Activated CD4-positive, alpha-beta T cell treated with anti-CD3 and anti-CD28 coated beads, Interleukin-2, amount 10 ng/mL, durations not matched to agents 24 days and 14 days (primary cell): ENCODE data around the gene WSCD2. TPM values are rescaled to one million over a fixed set of nuclear protein-coding genes. Genes with fewer than 3 reads are reported as not detected.
"Not testable (repeated sequence)": the region's sequence is repeated elsewhere in the genome, so short reads cannot be mapped to it uniquely, and the experiment has no call there.

ENCODE experiments used
- DNase-seq: peaks from one replicate; pipeline ENCODE4 v3.0.0; 2022
- H3K27ac Mint-ChIP-seq: one replicate; pipeline ENCODE4 v1.8.0; 2022; ENCODE audit warnings: mild to moderate bottlenecking, mixed read lengths
- H3K27me3 Mint-ChIP-seq: one replicate; pipeline ENCODE4 v1.8.0; 2022; ENCODE audit warnings: mixed read lengths
- H3K36me3 Mint-ChIP-seq: one replicate; pipeline ENCODE4 v1.8.0; 2022; ENCODE audit warnings: low read depth, mild to moderate bottlenecking, mixed read lengths
- H3K4me1 Mint-ChIP-seq: one replicate; pipeline ENCODE4 v1.8.0; 2021; ENCODE audit warnings: mixed read lengths
- H3K4me3 Mint-ChIP-seq: one replicate; pipeline ENCODE4 v1.8.0; 2022; ENCODE audit warnings: mild to moderate bottlenecking, moderate library complexity, mixed read lengths
- H3K9me3 Mint-ChIP-seq: one replicate; pipeline ENCODE4 v1.8.0; 2021; ENCODE audit warnings: mixed read lengths
- intact Hi-C: fragments of 100-400 bp; cut with micrococcal nuclease; formaldehyde crosslinking; loops from one replicate; pipeline ENCODE4 v1.15.1; 2023
- total RNA-seq: library from RNA; stranded (reverse); gene quantifications from 2 replicates; pipeline ENCODE4 v1.2.3, GENCODE V29; 2022

The WSCD2 gene
- total RNA-seq, 1 donor from 2014 or later = not detected

DNA sequence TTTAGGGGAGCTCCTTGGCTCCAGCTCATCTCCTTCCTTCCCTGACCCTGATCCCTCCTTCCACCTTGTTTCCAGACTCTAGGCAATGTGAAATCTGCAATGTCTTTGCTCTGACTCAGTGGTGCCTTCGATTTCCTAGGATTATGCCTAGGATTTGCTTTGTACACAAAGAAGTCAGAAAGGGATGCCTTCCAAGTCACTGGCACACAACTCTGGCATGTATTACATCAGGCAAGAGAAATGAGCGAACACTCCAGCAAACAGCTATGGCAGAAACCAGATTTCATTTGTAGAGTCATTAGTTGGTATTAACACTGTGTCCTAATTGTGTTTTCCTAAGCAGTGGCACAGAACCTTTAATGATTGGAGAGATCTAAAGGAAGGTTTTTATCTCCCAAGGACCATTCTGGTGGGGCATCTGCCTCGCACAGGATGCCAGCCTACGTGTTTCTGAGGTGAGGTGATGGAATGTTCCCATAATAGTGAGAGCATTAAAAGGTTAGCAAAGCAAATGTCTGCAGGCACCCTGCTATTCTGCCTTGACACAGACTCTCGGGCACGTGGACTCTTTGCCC lies 84.9 kb downstream of the WSCD2 start:
- Mint-ChIP-seq H3K9me3 (no peaks in the 10 kb centered on the region), H3K4me3 (no peak overlapping the region), H3K27me3 (no peaks in the 10 kb centered on the region), H3K27ac (no peak overlapping the region), H3K4me1 (no peaks in the 10 kb centered on the region), H3K36me3 (no peaks in the 10 kb centered on the region)
- intact Hi-C loops = no loop called here
- DNase-seq = no peak

DNA sequence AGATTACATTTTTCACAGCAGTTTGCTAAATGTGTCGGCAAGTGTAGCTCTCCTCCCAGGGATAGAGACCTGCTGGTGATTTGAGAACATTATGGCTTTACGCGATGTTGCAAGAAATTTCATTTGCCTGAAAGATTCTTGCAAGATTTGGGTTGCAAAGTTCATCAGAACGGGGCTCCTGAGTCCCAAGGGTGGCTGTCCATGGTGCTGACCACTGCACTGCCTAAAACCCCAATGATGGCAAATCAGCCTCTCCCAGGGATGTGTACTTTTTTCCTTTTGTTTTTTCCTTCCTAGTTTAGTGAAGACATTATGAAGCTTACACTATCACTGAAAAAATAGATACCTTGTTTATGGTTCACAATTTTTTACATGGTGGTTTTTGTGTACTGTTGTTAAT lies 85.4 kb downstream of the WSCD2 start:
- Mint-ChIP-seq H3K4me1 (no peaks in the 10 kb centered on the region), H3K9me3 (no peaks in the 10 kb centered on the region), H3K27ac (no peak overlapping the region), H3K36me3 (no peaks in the 10 kb centered on the region), H3K4me3 (no peak overlapping the region), H3K27me3 (no peaks in the 10 kb centered on the region)
- intact Hi-C loops = no loop called here
- DNase-seq = peak; percentile 74

DNA sequence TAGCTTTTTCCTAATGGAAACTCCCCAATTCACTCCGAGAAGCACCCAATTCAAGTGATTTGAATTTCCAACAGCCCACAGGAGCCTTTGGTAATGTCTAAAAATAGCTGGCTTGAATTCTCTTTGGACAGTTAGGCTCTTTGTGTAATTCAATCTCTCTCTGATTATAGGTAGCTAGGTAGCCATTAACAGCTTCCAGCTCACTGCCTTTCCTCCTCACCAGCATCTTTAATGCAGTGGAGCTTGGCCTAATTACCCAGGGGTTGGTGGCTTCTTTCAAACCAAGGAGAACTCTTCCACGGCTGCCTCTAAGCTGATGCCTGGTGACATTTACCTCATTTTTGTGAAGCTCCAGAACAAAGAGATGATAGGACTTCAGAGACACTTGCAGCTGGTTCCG lies 86.4 kb downstream of the WSCD2 start:
- no peak overlapping the region for H3K27ac Mint-ChIP-seq
- H3K9me3 Mint-ChIP-seq = no peaks in the 10 kb centered on the region
- H3K36me3 Mint-ChIP-seq = no peaks in the 10 kb centered on the region
- intact Hi-C loops = no loop called here
- no peak overlapping the region for H3K4me3 Mint-ChIP-seq
- H3K27me3 Mint-ChIP-seq = no peaks in the 10 kb centered on the region
- no peaks in the 10 kb centered on the region for H3K4me1 Mint-ChIP-seq
- DNase-seq = no peak

DNA sequence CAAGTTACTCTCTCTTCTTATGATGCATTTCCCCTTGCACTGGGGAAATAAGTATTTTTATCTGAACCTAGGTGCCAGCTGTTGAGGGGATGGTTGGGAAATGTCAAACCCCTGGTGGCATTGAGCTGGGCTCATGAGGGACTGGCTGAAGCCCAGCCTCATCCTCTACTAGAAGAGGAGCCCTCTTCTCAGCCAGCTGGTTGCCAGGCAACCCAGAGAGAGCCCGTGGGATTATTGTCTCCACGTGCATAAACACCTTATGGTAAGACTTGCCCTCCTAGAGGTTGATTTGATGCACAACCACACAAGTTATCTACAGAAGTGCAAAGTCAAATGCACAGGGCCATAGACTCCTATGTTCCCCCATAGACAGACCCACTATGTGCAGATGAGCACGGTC lies 89.8 kb downstream of the WSCD2 start:
- Mint-ChIP-seq H3K27me3 (no peaks in the 10 kb centered on the region), H3K4me3 (no peak overlapping the region), H3K27ac (no peak overlapping the region), H3K9me3 (no peaks in the 10 kb centered on the region), H3K36me3 (no peaks in the 10 kb centered on the region), H3K4me1 (no peaks in the 10 kb centered on the region)
- no peak for DNase-seq
- intact Hi-C loops = no loop called here

DNA sequence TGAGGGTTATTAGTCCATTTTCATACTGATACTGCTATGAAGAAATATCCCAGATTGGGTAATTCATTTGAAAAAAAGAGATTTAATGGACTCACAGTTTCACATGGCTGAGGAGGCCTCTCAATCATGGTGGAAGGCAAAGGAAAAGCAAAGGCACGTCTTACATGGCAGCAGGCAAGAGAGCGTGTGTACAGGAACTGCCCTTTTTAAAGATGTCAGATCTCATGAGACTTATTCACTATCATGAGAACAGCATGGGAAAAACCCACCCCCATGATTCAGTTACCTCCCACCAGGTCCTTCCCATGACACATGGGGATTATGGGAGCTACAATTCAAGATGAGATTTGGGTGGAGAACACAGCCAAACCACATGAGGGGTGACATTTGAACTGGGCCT lies 96.0 kb downstream of the WSCD2 start:
- H3K27ac Mint-ChIP-seq, intact Hi-C loops, H3K9me3 Mint-ChIP-seq, H3K27me3 Mint-ChIP-seq, DNase-seq, H3K36me3 Mint-ChIP-seq, H3K4me1 Mint-ChIP-seq, H3K4me3 Mint-ChIP-seq: not testable (repeated sequence)

DNA sequence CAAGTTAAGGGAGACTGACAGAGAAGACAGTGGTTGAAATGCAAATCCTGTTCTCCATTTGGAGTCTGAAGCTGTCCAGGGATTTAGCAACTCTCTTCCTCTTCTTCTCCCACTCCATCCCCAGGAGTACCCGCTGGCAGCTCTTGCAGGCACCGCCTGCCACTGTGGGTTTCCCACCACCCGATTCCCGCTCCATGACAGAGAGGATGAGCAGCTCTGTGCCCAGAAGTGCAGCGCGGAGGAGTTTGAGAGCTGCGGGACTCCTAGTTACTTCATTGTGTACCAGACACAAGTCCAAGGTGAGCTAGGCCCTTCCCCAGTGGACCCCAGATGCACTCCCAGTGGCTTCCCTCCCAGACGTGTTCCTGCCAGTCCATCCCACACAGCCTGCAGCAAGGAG lies 97.8 kb downstream of the WSCD2 start:
- H3K27me3 Mint-ChIP-seq = peaks cover 2% of the 10 kb centered on the region
- DNase-seq = no peak
- H3K4me3 Mint-ChIP-seq = no peak overlapping the region
- no peaks in the 10 kb centered on the region for H3K36me3 Mint-ChIP-seq
- H3K4me1 Mint-ChIP-seq = no peaks in the 10 kb centered on the region
- intact Hi-C loops = no loop called here
- H3K9me3 Mint-ChIP-seq = no peaks in the 10 kb centered on the region
- no peak overlapping the region for H3K27ac Mint-ChIP-seq

DNA sequence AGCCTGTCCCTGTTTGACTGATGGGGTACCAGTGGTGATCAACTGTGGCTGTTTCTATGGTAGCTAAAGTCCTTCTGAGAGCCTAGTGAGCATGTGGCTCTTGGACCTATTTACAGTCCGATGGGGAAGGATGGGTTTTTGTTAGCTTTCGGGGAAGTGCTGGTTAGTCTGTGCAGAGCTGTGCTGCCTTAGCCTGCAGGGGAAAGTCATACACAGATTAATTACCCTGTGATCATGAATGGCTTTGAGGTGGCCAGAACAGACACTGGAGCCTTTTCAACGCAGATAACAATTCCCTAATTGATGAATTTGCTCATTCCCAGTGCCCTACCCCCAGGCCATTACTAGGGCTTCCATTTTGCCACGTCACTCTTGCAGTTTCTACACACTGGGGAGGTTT lies 99.7 kb downstream of the WSCD2 start:
- Mint-ChIP-seq H3K4me3 (no peak overlapping the region), H3K27me3 (peaks cover 2% of the 10 kb centered on the region), H3K4me1 (no peaks in the 10 kb centered on the region), H3K36me3 (no peaks in the 10 kb centered on the region), H3K9me3 (no peaks in the 10 kb centered on the region), H3K27ac (no peak overlapping the region)
- intact Hi-C loops = no loop called here
- no peak for DNase-seq

DNA sequence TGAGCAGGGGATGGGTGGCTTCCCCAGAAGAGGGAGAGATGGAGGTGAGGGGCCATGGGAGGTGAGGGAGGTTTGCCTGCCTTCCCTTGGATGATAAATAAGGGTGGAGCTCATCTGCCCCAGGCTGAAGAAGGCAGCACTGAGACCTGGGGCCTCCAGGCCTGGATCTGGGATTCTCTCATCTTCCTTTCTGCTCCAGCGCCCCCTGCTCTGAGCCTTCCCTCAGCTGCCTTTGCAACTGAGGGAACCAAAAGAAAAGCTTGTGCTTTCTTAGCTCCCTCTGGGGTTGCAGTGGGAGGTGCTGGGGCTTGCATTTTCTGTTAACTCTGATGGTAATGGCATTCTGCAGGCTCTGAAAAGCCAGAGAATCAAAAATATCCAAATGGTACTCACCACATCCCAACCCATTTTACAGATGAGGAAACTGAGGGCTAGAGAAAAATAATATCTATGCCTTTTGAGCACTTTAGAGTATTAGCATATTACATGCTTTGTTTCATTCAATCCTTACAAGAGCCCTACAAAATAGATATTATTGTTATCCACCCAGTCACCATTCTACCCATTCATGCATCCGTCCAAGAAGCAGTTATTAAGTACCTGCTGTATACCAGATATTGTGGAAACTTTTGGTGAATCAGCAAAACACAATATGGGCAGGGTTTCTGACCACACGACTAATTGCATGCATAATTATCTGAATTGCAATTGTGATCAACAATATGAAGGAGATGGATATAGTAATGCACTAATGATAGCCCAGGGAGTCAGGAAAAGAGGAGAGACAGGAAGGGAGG lies 102.2 kb downstream of the WSCD2 start:
- Mint-ChIP-seq H3K4me3 (no peak overlapping the region), H3K36me3 (no peaks in the 10 kb centered on the region), H3K9me3 (no peaks in the 10 kb centered on the region), H3K27ac (no peak overlapping the region), H3K4me1 (no peaks in the 10 kb centered on the region), H3K27me3 (peaks cover 2% of the 10 kb centered on the region)
- intact Hi-C loops = no loop called here
- no peak for DNase-seq

DNA sequence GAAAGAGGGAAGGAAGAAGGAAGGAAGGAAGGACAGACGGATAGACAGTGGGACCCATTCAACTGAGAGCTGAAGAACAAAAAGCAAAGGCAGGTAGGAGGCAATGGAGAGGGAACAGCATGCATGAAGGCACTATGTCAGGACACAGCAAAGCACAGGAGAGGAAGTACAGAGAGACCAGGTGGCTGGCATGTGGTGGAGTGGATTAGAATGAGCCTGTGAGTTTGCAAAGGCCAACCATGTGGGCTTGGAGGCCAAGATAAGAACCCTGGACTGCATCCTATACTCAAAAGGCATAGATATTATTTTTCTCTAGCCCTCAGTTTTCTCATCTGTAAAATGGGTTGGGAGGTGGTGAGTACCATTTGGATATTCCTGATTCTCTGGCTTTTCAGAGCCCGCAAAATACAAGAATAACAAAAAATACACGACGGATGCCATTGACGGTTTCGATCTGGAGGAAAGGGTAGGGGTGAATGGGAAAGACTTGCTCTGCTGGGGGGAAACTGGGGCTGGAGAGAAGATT lies 102.9 kb downstream of the WSCD2 start:
- no peaks in the 10 kb centered on the region for H3K4me1 Mint-ChIP-seq
- H3K27ac Mint-ChIP-seq = no peak overlapping the region
- intact Hi-C loops = no loop called here
- no peak for DNase-seq
- no peaks in the 10 kb centered on the region for H3K36me3 Mint-ChIP-seq
- H3K9me3 Mint-ChIP-seq = no peaks in the 10 kb centered on the region
- peaks cover 2% of the 10 kb centered on the region for H3K27me3 Mint-ChIP-seq
- no peak overlapping the region for H3K4me3 Mint-ChIP-seq

DNA sequence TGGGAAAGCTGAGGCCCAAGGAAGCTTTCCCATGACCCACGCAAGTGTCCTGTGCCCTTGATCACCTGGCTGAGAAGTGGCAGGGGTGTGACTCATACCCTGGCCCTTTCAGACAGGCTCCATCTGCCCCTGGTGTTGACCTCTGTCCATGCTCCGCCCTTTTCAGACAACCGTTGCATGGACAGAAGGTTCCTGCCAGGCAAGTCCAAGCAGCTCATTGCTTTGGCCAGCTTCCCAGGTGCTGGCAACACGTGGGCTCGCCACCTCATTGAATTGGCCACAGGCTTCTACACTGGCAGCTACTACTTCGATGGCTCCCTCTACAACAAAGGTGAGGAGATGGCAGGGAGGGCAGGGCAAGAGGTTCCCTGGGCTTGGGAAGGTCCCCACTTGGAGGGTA lies 103.5 kb downstream of the WSCD2 start:
- H3K4me1 Mint-ChIP-seq = no peaks in the 10 kb centered on the region
- H3K4me3 Mint-ChIP-seq = no peak overlapping the region
- no peaks in the 10 kb centered on the region for H3K36me3 Mint-ChIP-seq
- intact Hi-C loops = no loop called here
- H3K27me3 Mint-ChIP-seq = peaks cover 2% of the 10 kb centered on the region
- H3K9me3 Mint-ChIP-seq = no peaks in the 10 kb centered on the region
- DNase-seq = no peak
- H3K27ac Mint-ChIP-seq = no peak overlapping the region

DNA sequence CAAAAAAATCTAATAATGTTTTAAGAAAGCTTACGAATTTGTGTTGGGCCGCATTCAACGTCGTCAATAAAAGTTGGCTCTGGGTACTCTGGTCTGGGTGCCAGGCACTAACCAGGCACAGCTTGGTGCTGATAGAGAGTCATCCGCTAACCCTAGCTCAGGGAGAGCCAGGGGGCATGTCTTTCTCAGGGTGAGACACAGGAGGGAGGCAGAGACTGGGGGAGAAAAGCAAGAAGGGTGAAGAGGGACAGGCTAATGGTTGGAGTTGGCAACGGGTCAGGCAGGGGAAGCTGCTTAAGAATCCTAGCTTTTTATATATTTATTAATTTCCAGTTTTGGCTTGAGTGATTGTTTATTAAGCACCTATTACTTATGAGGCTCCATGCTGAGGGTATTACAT lies 105.1 kb downstream of the WSCD2 start:
- Mint-ChIP-seq H3K9me3 (no peaks in the 10 kb centered on the region), H3K27me3 (peaks cover 2% of the 10 kb centered on the region), H3K4me1 (no peaks in the 10 kb centered on the region), H3K4me3 (no peak overlapping the region), H3K36me3 (no peaks in the 10 kb centered on the region), H3K27ac (no peak overlapping the region)
- no peak for DNase-seq
- intact Hi-C loops = no loop called here

DNA sequence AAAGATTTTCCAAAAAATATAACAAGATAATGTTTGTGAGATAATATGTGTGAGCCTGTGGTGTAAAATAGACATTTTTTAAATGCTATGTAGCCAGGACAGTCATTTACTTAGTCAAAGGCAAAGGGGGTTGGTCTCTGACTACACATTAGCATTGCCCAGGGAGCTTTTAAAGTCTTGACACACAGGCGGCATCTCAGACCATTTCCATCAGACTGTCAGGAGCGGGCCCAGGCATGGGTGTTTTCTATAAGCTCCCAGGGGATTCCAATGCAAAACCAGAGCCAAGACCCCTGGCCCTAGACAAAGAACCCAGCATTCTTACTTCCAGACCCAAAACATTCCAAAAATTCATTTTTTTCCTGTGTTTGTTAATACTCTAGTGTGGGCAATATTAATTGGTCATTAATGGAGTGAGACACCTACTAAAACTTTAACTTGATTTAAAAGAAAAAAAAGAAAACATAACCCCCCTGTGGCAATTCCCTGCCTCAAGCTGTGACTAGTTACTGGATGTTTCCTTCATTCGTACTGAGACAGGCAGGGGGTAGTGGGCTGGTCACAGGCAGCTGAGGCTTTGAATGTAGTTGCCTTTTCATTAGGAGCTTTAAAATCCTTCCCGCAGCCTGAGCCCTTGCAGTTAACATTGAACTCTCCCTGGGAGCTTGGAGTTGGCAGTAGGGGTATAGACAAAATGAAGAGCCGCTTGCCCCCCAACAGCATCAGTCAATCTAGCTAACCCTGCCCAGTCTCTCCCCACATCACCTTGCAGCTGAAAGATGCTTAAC lies 106.3 kb downstream of the WSCD2 start:
- Mint-ChIP-seq H3K36me3 (no peaks in the 10 kb centered on the region), H3K9me3 (no peaks in the 10 kb centered on the region), H3K27ac (no peak overlapping the region), H3K4me3 (no peak overlapping the region), H3K4me1 (no peaks in the 10 kb centered on the region), H3K27me3 (peaks cover 2% of the 10 kb centered on the region)
- no peak for DNase-seq
- intact Hi-C loops = no loop called here

DNA sequence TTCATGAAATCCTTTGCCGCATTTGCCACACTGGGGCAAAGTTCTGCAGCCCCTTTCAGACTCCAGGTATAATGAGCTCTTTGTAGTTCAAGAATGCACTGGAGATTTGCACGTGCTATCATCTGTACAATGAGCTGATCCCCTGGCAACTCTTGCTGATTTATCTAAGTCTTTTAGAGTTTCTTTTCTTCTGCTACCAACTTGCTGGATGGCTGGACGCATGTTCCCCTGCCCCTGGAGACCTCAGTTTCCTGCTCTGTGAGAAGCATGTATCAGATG lies 106.8 kb downstream of the WSCD2 start:
- Mint-ChIP-seq H3K4me3 (no peak overlapping the region), H3K27ac (no peak overlapping the region), H3K4me1 (no peaks in the 10 kb centered on the region), H3K9me3 (no peaks in the 10 kb centered on the region), H3K27me3 (no peaks in the 10 kb centered on the region), H3K36me3 (no peaks in the 10 kb centered on the region)
- DNase-seq = no peak
- intact Hi-C loops = no loop called here

DNA sequence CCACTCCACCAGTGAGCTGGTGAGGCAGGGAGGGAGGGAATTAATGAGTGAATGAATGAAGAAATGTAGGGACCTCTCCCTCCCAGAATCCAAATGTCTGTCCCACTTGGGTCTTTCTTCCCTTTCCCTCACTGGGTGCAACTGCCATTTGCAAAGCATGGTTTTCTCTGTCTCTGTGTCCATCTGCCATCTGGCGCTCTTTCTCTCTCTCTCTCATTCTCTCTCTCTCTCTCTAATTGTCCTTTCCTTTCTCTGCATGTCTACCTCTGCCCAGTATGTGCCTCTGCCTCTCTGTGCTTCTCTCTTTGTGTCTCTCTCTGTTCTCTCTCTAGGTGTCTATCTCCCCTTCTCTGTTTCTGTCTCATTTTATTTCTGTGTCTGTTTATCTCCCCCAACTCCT lies 107.3 kb downstream of the WSCD2 start:
- Mint-ChIP-seq H3K27me3 (no peaks in the 10 kb centered on the region), H3K4me3 (no peak overlapping the region), H3K27ac (no peak overlapping the region), H3K9me3 (no peaks in the 10 kb centered on the region), H3K4me1 (no peaks in the 10 kb centered on the region), H3K36me3 (no peaks in the 10 kb centered on the region)
- no peak for DNase-seq
- intact Hi-C loops = no loop called here
